A549 (cell line): ENCODE data around the gene ARAP2.

ENCODE experiments used
- BHLHE40 ChIP-seq: IDR thresholded peaks from 2 replicates; pipeline ENCODE4 v1.6.1; 2012; ENCODE audit warnings: low read depth, low read length, inconsistent platforms
- CEBPB ChIP-seq, 2 experiments: fragments of >200 bp in 1 of 2; sonication (Bioruptor Twin) in 1 of 2; formaldehyde crosslinking in 1 of 2; IDR thresholded peaks; 2 replicates each; pipeline ENCODE4 v1.6.1; 2012 to 2016
- CHD2 ChIP-seq: fragments of 150-350 bp; IDR thresholded peaks from 2 replicates; pipeline ENCODE4 v1.6.1; 2014; ENCODE audit warnings: low read length; ENCODE audit not compliant: partially characterized antibody
- CTCF ChIP-seq: fragments of >200 bp; sonication (Bioruptor Twin); formaldehyde crosslinking; IDR thresholded peaks from 3 replicates; pipeline ENCODE4 v1.5.1; 2016
- EP300 ChIP-seq, 2 experiments: fragments of >200 bp; sonication (Bioruptor Twin); formaldehyde crosslinking; IDR thresholded peaks; 2 replicates in 1 of 2; 3 replicates in 1 of 2; pipeline ENCODE4 v1.6.1; 2016 to 2017
- FOXS1 ChIP-seq: fragments of 250-450 bp; sonication (Bioruptor Pico); IDR thresholded peaks from 2 replicates; pipeline ENCODE4 v1.5.0; 2020; ENCODE audit warnings: mild to moderate bottlenecking, moderate library complexity
- GATA3 ChIP-seq: IDR thresholded peaks from 2 replicates; pipeline ENCODE4 v1.6.1; 2012; ENCODE audit warnings: borderline replicate concordance
- HDAC2 ChIP-seq: fragments of 200-600 bp; sonication (generic); IDR thresholded peaks from 2 replicates; pipeline ENCODE4 v1.6.1; 2016
- POLR2A ChIP-seq: IDR thresholded peaks from 2 replicates; pipeline ENCODE4 v1.6.1; 2012; ENCODE audit warnings: mild to moderate bottlenecking, low read length
- RARB ChIP-seq: fragments of 250-450 bp; sonication (Bioruptor Pico); IDR thresholded peaks from 2 replicates; pipeline ENCODE4 v1.8.0; 2021; ENCODE audit warnings: mild to moderate bottlenecking, moderate library complexity
- REST ChIP-seq: fragments of 200-600 bp; sonication (generic); IDR thresholded peaks from 2 replicates; pipeline ENCODE4 v1.6.1; 2016; ENCODE audit warnings: antibody characterized with exemption, mild to moderate bottlenecking, moderate library complexity
- RNF2 ChIP-seq: fragments of 200-600 bp; sonication (generic); IDR thresholded peaks from 2 replicates; pipeline ENCODE4 v1.6.1; 2016; ENCODE audit warnings: low read depth, mild to moderate bottlenecking, antibody characterized with exemption, moderate library complexity, borderline replicate concordance
- SMC3 ChIP-seq: fragments of >200 bp; sonication (Bioruptor Twin); formaldehyde crosslinking; IDR thresholded peaks from 3 replicates; pipeline ENCODE4 v1.6.1; 2018; ENCODE audit warnings: inconsistent platforms
- ZSCAN20 ChIP-seq: fragments of 250-450 bp; sonication (Bioruptor Pico); IDR thresholded peaks from 2 replicates; pipeline ENCODE4 v1.8.0; 2022; ENCODE audit warnings: mild to moderate bottlenecking, moderate library complexity

DNA sequence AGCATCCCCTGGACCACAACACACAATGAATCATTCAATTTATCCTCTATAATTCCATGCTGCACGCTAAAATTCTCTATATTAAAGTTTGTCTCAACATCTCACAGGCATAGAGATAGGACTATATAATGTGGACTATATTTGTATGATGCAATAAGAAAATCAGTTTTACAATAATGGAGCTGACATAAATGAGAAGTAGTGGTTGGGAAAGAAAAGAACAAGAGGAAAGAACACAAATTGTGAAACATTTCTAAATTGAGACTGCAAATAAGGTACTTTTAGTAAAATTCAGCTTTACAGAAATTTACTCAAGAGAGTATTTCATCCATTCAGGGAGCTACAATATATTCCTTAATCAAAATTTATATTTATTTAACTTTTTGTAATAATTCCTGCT is 120.4 kb downstream of the ARAP2 start:
- TF ChIP-seq POLR2A (no peak), CTCF (no peak), SMC3 (no peak), CEBPB (IDR thresholded peaks at IDR 0.05) (no peak), BHLHE40 (no peak), EP300 (IDR thresholded peaks at IDR 0.05) (no peak), CHD2 (no peak), REST (no peak), RNF2 (no peak), RARB (CRISPR knock-in tag) (no peak), ZSCAN20 (CRISPR knock-in tag) (no peak), HDAC2 (no peak), GATA3 (no peak), FOXS1 (no peak)
